LNCAP (cell line): ENCODE results near the gene DTNA.

Experiments used
- TF ChIP-seq, protein P1 (sequence below): fragments of 450-650 bp; IDR thresholded peaks from 2 replicates; pipeline ENCODE4 v1.5.1; 2017; ENCODE audit warnings: mild to moderate bottlenecking

Gene DTNA

DNA sequence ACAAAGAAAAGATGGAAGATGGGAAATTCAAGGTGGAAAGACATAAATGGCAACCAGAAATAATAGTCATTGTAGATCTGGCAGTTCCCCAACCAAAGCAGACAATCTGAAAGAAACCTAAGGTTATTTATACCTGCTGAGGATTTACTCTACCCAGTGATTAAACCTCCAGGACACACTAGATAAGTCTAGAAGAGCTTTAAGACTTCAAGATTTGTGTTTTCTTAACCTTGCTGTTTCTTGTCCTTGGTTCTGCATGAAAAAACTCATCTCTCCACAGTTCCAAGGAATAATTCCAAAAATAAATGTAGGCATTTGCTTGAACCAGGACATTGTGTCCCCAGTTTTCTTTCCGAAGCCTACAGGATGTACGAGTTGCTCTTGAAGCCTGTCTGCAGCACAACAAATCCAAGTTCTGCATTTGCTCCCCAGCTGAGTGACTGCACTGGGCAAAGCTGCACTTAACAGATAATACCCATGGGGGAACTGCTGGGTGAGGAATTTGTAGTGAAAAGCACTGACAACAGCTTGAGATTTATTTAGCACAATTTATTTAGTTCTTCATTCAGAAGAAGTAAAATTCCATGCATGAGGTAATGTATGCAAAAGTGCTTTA lies 19.8 kb downstream of the DTNA start:
- TF ChIP-seq, protein P1, sequence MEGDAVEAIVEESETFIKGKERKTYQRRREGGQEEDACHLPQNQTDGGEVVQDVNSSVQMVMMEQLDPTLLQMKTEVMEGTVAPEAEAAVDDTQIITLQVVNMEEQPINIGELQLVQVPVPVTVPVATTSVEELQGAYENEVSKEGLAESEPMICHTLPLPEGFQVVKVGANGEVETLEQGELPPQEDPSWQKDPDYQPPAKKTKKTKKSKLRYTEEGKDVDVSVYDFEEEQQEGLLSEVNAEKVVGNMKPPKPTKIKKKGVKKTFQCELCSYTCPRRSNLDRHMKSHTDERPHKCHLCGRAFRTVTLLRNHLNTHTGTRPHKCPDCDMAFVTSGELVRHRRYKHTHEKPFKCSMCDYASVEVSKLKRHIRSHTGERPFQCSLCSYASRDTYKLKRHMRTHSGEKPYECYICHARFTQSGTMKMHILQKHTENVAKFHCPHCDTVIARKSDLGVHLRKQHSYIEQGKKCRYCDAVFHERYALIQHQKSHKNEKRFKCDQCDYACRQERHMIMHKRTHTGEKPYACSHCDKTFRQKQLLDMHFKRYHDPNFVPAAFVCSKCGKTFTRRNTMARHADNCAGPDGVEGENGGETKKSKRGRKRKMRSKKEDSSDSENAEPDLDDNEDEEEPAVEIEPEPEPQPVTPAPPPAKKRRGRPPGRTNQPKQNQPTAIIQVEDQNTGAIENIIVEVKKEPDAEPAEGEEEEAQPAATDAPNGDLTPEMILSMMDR = no peak

DNA sequence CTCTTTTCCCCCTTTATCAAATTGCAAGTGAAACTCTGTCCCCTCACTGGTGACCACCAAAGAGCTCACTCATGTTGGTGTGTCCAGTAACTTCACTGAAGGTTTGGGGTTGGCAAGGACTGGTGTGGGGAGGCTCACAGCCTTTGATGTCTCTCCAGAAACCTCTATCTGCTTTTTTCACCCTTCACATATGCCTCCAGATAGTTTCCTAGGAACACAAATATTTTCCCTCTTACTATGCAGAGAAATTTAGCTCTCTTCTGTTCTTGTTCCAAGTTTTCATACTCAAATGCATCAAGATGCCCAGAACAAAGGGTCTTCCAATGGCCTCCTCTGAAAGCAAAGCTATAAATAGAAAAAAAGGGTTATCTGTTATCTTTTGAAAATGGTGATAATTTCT lies 20.7 kb downstream of the DTNA start:
- TF ChIP-seq, protein P1 = no peak

DNA sequence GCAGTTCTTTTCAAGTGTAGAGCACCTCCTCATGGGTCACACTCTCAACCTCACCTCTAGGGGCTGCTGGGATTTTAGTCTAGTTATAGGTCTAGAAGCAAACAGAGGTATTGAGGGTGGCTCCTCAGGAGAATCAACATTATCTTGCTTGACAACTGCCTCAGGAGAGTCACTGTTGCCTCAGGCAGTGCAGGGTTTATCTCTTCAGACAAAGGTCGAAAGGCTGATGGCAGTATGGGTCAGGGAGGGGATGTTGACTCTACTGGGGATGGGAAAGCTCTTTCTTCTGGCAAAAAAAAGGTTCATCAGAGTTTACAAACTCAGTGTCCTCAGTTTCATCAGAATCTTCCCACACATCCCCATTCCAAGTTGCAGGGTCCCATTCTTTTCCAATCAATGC lies 24.0 kb downstream of the DTNA start:
- TF ChIP-seq, protein P1 = no peak

DNA sequence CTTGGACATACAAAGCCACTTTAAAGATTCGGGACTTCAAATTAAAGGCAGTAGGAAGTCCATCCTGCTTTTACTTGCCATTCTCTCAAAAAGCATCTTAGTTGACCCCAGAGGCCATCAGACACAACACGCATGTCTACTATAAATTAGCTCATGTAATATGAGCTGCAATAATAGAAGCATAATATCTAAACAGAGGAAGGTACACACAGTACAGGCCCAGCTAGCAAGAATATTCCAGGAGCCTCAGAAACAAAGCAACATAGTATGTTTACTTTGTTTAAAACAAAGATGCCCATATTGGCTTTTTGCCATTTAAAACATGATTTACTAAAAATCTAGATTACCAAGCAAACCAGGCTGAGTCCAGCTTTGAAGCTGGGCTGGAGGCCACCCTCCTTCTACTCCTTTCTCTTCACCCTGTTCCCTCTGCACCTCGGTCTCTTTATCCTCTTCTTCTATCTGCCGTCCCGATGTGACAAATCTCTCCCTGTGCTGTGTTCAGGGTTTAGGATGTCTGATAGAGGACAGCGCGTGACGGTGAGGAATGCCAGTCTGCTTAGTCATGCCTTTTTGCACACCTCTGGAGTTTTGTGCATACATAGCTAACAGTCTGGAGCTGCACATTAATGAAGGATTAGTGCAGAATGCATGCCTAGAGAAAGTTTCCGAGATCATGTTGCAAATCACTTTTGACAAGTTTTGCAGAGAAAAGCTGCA lies 28.2 kb downstream of the DTNA start:
- TF ChIP-seq, protein P1 = no peak

DNA sequence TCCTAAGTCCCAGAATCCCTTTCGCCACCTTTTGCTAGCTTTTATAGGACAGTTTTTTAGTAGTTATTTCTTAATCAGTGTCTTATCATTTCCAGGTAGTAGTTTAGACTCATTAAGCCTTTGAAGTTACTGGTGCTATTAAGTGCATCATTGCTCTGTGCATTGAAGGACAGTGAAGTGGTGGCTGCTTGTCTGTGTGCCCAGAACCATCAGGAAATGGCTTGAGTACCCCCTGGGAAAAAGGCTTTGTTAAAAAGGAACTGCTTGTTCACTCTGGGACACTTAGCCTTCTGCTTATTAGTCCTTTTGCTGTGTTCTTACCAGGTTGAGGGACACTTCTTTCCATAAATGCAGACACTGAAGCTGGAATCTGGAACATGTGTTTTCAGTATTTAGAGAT lies 30.0 kb downstream of the DTNA start:
- TF ChIP-seq, protein P1 = no peak

DNA sequence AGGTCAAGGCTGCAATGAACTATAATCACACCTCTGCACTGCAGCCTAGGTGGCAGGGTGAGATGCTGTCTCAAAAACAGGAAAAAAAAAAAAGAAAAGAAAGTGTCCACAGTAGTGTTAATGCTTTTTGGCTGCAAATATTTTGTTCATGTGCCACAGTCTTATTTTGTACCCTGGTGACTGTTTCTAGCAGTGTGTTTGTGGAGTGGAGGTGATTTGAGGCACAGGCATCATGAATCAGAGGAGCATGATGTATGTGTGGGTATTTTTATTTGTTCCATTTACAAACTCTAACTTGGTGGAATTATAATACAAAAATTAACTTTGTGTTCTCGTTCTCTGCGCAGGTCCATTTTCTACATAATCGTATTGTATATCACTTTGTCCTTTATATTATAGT lies 30.6 kb downstream of the DTNA start:
- TF ChIP-seq, protein P1 = no peak

DNA sequence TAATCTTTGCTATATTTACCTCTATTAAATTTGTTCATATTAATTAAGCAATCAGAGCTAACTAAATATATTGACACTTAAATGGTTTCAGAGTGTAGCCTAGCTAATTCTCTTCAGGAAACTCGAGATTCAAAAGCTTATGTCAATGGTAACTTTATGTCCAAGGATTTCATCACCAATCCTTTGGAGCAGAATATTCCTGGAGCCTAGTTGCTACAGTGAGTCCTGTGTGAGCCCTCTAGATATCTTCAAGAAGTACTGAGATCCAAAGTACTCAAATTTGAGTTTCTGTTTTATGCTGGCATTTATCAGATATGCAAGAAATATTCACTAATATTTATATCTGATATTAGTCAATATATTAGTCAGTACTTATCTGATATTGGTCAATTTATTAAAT lies 31.3 kb downstream of the DTNA start:
- TF ChIP-seq, protein P1 = no peak
